ENCODE measurements around the gene COL4A4.

The COL4A4 gene

GRCh38 chr2:227057060-227057459 lies 106.9 kb downstream of the COL4A4 start:
- Histone ChIP-seq H3K36me3 (ENCODE audit: control insufficient read depth in 4 of 4, insufficient read depth in 4 of 4, low read length in 3 of 4) (no peaks in the 10 kb centered on the region), H3K27me3 (replicated peaks in 2 of 5; ENCODE audit: control insufficient read depth in 4 of 5, insufficient read depth in 5 of 5, low read length in 4 of 5) (no peaks in the 10 kb centered on the region), H3K4me1 (ENCODE audit: control extremely low read depth in 1 of 4, control insufficient read depth in 4 of 4, insufficient read depth in 4 of 4, low read length in 3 of 4) (no peaks in the 10 kb centered on the region), H3K9me3 (ENCODE audit: control extremely low read depth in 1 of 5, control insufficient read depth in 4 of 5, insufficient read depth in 2 of 5, low read depth in 1 of 5, low read length in 4 of 5) (no peaks in the 10 kb centered on the region), H3K27ac (ENCODE audit: insufficient read depth in 1 of 2, low read depth in 1 of 2, low read length in 2 of 2, poor library complexity in 1 of 2, severe bottlenecking in 2 of 2) (no peak overlapping the region), H3K4me3 (ENCODE audit: control insufficient read depth in 1 of 7, extremely low read depth in 1 of 7, insufficient read depth in 4 of 7, low read depth in 2 of 7, low read length in 6 of 7) (no peak overlapping the region)
- WGBS (ENCODE audit: insufficient coverage), result 100% methylated on average over 1 of the region's 1 CpG
- POLR2A ChIA-PET, result no interaction called here
- no peak for DNase-seq
- CTCF ChIA-PET, result no interaction called here

DNA sequence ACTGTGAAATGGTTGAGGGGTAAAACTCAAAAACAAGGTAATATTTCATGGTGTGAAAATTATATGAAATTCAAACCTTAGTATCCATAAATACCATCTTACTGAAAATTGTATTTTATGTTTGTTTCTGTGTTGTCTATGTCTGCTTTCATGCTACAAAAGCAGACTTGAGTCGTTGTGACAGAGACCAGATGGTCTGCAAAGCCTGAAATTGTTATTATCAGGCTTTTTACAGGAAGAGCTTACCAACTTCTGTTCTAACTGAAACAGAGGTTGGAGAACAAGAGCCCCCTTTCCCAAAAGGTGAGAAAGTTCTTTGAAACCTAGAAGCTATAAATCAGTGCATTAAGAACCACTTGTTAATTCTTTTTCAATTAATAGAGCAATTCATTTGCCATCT lies 110.0 kb downstream of the COL4A4 start:
- Histone ChIP-seq H3K27ac (ENCODE audit: insufficient read depth in 1 of 2, low read depth in 1 of 2, low read length in 2 of 2, poor library complexity in 1 of 2, severe bottlenecking in 2 of 2) (no peak overlapping the region), H3K4me1 (ENCODE audit: control extremely low read depth in 1 of 4, control insufficient read depth in 4 of 4, insufficient read depth in 4 of 4, low read length in 3 of 4) (no peaks in the 10 kb centered on the region), H3K4me3 (ENCODE audit: control insufficient read depth in 1 of 7, extremely low read depth in 1 of 7, insufficient read depth in 4 of 7, low read depth in 2 of 7, low read length in 6 of 7) (no peak overlapping the region), H3K27me3 (replicated peaks in 2 of 5; ENCODE audit: control insufficient read depth in 4 of 5, insufficient read depth in 5 of 5, low read length in 4 of 5) (peaks cover 0 to 2% (median 0%) of the 10 kb centered on the region in 5 experiments), H3K9me3 (ENCODE audit: control extremely low read depth in 1 of 5, control insufficient read depth in 4 of 5, insufficient read depth in 2 of 5, low read depth in 1 of 5, low read length in 4 of 5) (no peaks in the 10 kb centered on the region), H3K36me3 (ENCODE audit: control insufficient read depth in 4 of 4, insufficient read depth in 4 of 4, low read length in 3 of 4) (no peaks in the 10 kb centered on the region)
- no peak for DNase-seq
- ChIA-PET CTCF (no interaction called here), POLR2A (no interaction called here)
- WGBS (ENCODE audit: insufficient coverage), result 80% methylated on average over 1 of the region's 1 CpG

DNA sequence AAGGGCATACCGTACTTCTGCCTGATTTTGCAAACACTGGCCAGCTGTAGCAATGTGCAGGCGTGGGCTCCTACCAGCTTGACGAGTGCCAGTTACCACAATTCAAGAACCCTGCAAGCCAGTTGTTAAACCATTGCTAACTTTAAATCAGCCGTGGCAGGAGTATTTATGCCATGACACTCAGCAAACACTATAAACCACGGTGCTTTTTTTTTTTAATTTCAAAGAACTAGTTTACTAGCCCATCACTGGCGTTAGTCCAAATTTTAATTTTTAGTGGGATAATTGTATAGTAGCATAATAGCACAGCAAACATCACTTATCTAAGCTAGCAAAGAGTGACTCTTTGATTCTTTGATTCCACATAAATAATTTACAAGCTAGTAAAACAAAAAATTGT lies 111.1 kb downstream of the COL4A4 start:
- no peak overlapping the region for H3K4me3 ChIP-seq (ENCODE audit: control insufficient read depth in 1 of 7, extremely low read depth in 1 of 7, insufficient read depth in 4 of 7, low read depth in 2 of 7, low read length in 6 of 7)
- POLR2A ChIA-PET, result no interaction called here
- no peak overlapping the region for H3K27ac ChIP-seq (ENCODE audit: insufficient read depth in 1 of 2, low read depth in 1 of 2, low read length in 2 of 2, poor library complexity in 1 of 2, severe bottlenecking in 2 of 2)
- peaks cover 0 to 2% (median 0%) of the 10 kb centered on the region in 5 experiments for H3K27me3 ChIP-seq (replicated peaks in 2 of 5; ENCODE audit: control insufficient read depth in 4 of 5, insufficient read depth in 5 of 5, low read length in 4 of 5)
- CTCF ChIA-PET, result no interaction called here
- DNase-seq, result no peak
- H3K36me3 ChIP-seq (ENCODE audit: control insufficient read depth in 4 of 4, insufficient read depth in 4 of 4, low read length in 3 of 4), result no peaks in the 10 kb centered on the region
- H3K4me1 ChIP-seq (ENCODE audit: control extremely low read depth in 1 of 4, control insufficient read depth in 4 of 4, insufficient read depth in 4 of 4, low read length in 3 of 4), result no peaks in the 10 kb centered on the region
- WGBS (ENCODE audit: insufficient coverage), result 69% methylated on average over 3 of the region's 6 CpGs
- no peaks in the 10 kb centered on the region for H3K9me3 ChIP-seq (ENCODE audit: control extremely low read depth in 1 of 5, control insufficient read depth in 4 of 5, insufficient read depth in 2 of 5, low read depth in 1 of 5, low read length in 4 of 5)

GRCh38 chr2:227043981-227044380 lies 120.0 kb downstream of the COL4A4 start:
- no CpG with 5 or more reads among the region's 3 CpGs for WGBS (ENCODE audit: insufficient coverage)
- H3K4me3 ChIP-seq (ENCODE audit: control insufficient read depth in 1 of 7, extremely low read depth in 1 of 7, insufficient read depth in 4 of 7, low read depth in 2 of 7, low read length in 6 of 7), result no peak overlapping the region
- no peak for DNase-seq
- peaks cover 0 to 2% (median 0%) of the 10 kb centered on the region in 5 experiments for H3K27me3 ChIP-seq (replicated peaks in 2 of 5; ENCODE audit: control insufficient read depth in 4 of 5, insufficient read depth in 5 of 5, low read length in 4 of 5)
- H3K36me3 ChIP-seq (ENCODE audit: control insufficient read depth in 4 of 4, insufficient read depth in 4 of 4, low read length in 3 of 4), result no peaks in the 10 kb centered on the region
- H3K27ac ChIP-seq (ENCODE audit: insufficient read depth in 1 of 2, low read depth in 1 of 2, low read length in 2 of 2, poor library complexity in 1 of 2, severe bottlenecking in 2 of 2), result no peak overlapping the region
- CTCF ChIA-PET, result no interaction called here
- POLR2A ChIA-PET, result no interaction called here
- H3K4me1 ChIP-seq (ENCODE audit: control extremely low read depth in 1 of 4, control insufficient read depth in 4 of 4, insufficient read depth in 4 of 4, low read length in 3 of 4), result no peaks in the 10 kb centered on the region
- no peaks in the 10 kb centered on the region for H3K9me3 ChIP-seq (ENCODE audit: control extremely low read depth in 1 of 5, control insufficient read depth in 4 of 5, insufficient read depth in 2 of 5, low read depth in 1 of 5, low read length in 4 of 5)

DNA sequence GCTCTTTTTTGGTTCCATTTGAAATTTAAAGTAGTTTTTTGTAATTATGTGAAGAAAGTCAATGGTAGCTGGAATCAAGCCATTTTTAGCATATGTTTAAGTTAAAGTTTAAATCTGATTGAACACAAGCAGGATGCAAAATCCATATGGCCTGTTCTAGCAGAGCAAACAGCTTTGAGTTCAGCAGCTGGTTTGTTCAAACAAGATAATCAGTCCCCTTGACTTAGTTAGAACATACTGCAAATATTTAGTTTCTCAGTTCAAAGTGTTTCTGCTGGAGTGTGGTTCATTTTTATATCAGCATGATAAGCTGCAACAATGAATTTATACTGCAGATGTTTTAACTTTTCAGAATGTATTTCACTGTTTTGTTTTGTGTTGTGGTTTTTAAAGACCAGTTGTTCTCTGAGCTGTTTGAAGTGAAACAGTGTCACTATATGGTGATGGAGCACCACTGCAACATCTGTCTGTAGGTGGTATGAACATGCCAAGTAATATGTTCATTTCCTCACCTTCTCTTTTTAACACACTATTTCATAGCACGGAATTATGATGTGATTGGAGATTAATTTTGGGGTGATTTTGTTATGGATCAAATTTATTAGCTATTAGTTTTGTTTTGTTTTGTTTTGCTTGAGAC lies 125.3 kb downstream of the COL4A4 start:
- no CpG with 5 or more reads among the region's 1 CpG for WGBS (ENCODE audit: insufficient coverage)
- CTCF ChIA-PET, result interaction anchor here (0.6 kb wide), 1 partner anchor 11 kb away, joined by 3 read pairs; no protein-coding TSS in a partner anchor
- no peak for DNase-seq
- POLR2A ChIA-PET, result no interaction called here
- H3K9me3 ChIP-seq (ENCODE audit: control extremely low read depth in 1 of 5, control insufficient read depth in 4 of 5, insufficient read depth in 2 of 5, low read depth in 1 of 5, low read length in 4 of 5), result no peaks in the 10 kb centered on the region
- no peak overlapping the region for H3K27ac ChIP-seq (ENCODE audit: insufficient read depth in 1 of 2, low read depth in 1 of 2, low read length in 2 of 2, poor library complexity in 1 of 2, severe bottlenecking in 2 of 2)
- peaks cover 0 to 3% (median 0%) of the 10 kb centered on the region in 5 experiments for H3K27me3 ChIP-seq (replicated peaks in 2 of 5; ENCODE audit: control insufficient read depth in 4 of 5, insufficient read depth in 5 of 5, low read length in 4 of 5)
- no peaks in the 10 kb centered on the region for H3K4me1 ChIP-seq (ENCODE audit: control extremely low read depth in 1 of 4, control insufficient read depth in 4 of 4, insufficient read depth in 4 of 4, low read length in 3 of 4)
- no peak overlapping the region for H3K4me3 ChIP-seq (ENCODE audit: control insufficient read depth in 1 of 7, extremely low read depth in 1 of 7, insufficient read depth in 4 of 7, low read depth in 2 of 7, low read length in 6 of 7)
- H3K36me3 ChIP-seq (ENCODE audit: control insufficient read depth in 4 of 4, insufficient read depth in 4 of 4, low read length in 3 of 4), result no peaks in the 10 kb centered on the region

DNA sequence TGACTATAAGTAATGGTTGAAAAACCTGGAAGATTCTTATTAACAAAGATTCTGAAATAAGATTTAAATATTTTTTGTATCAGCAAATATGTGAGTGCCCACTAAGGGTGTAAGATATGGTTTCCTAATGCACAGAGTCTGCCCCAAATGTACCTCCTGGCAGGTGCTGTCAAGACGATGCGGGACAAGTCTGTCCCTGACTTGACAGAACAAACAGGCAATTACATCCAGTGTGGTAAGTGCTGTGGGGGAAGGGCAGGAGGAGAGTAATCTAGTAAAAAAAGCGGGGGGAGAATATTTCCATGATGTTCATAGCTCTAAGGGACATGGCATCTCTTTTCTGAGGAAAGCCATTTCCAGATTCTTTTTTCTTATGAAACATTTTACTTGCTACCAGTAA lies 127.5 kb downstream of the COL4A4 start:
- H3K36me3 ChIP-seq (ENCODE audit: control insufficient read depth in 4 of 4, insufficient read depth in 4 of 4, low read length in 3 of 4), result no peaks in the 10 kb centered on the region
- 92% methylated on average over 2 of the region's 3 CpGs for WGBS (ENCODE audit: insufficient coverage)
- CTCF ChIA-PET, result no interaction called here

GRCh38 chr2:227035711-227036367 lies 128.2 kb downstream of the COL4A4 start:
- Histone ChIP-seq H3K36me3 (ENCODE audit: control insufficient read depth in 4 of 4, insufficient read depth in 4 of 4, low read length in 3 of 4) (no peaks in the 10 kb centered on the region), H3K27ac (ENCODE audit: insufficient read depth in 1 of 2, low read depth in 1 of 2, low read length in 2 of 2, poor library complexity in 1 of 2, severe bottlenecking in 2 of 2) (no peak overlapping the region), H3K27me3 (replicated peaks in 2 of 5; ENCODE audit: control insufficient read depth in 4 of 5, insufficient read depth in 5 of 5, low read length in 4 of 5) (peaks cover 0 to 3% (median 0%) of the 10 kb centered on the region in 5 experiments), H3K9me3 (ENCODE audit: control extremely low read depth in 1 of 5, control insufficient read depth in 4 of 5, insufficient read depth in 2 of 5, low read depth in 1 of 5, low read length in 4 of 5) (no peaks in the 10 kb centered on the region), H3K4me3 (ENCODE audit: control insufficient read depth in 1 of 7, extremely low read depth in 1 of 7, insufficient read depth in 4 of 7, low read depth in 2 of 7, low read length in 6 of 7) (no peak overlapping the region), H3K4me1 (ENCODE audit: control extremely low read depth in 1 of 4, control insufficient read depth in 4 of 4, insufficient read depth in 4 of 4, low read length in 3 of 4) (peaks cover 0 to 4% (median 0%) of the 10 kb centered on the region in 4 experiments)
- 95% methylated on average over 2 of the region's 7 CpGs for WGBS (ENCODE audit: insufficient coverage)
- POLR2A ChIA-PET, result no interaction called here
- CTCF ChIA-PET, result interaction anchor here (0.6 to 0.7 kb wide), 2 partner anchors 94 to 1714 kb away, joined by 3 read pairs; no protein-coding TSS in a partner anchor
- no peak for DNase-seq

More for the DNA sequence above, 127.5 kb downstream of the COL4A4 start:
- Histone ChIP-seq H3K27ac (ENCODE audit: insufficient read depth in 1 of 2, low read depth in 1 of 2, low read length in 2 of 2, poor library complexity in 1 of 2, severe bottlenecking in 2 of 2) (no peak overlapping the region), H3K9me3 (ENCODE audit: control extremely low read depth in 1 of 5, control insufficient read depth in 4 of 5, insufficient read depth in 2 of 5, low read depth in 1 of 5, low read length in 4 of 5) (no peaks in the 10 kb centered on the region), H3K4me1 (ENCODE audit: control extremely low read depth in 1 of 4, control insufficient read depth in 4 of 4, insufficient read depth in 4 of 4, low read length in 3 of 4) (peaks cover 0 to 3% (median 0%) of the 10 kb centered on the region in 4 experiments), H3K4me3 (ENCODE audit: control insufficient read depth in 1 of 7, extremely low read depth in 1 of 7, insufficient read depth in 4 of 7, low read depth in 2 of 7, low read length in 6 of 7) (no peak overlapping the region), H3K27me3 (replicated peaks in 2 of 5; ENCODE audit: control insufficient read depth in 4 of 5, insufficient read depth in 5 of 5, low read length in 4 of 5) (peaks cover 0 to 3% (median 0%) of the 10 kb centered on the region in 5 experiments)
- POLR2A ChIA-PET, result no interaction called here
- DNase-seq, result no peak
